GM12891 (cell line): ENCODE data around the gene FANCD2.
"Not testable (repeated sequence)": the region's sequence is repeated elsewhere in the genome, so short reads cannot be mapped to it uniquely, and the experiment has no call there.

Source experiments
- DNase-seq: peaks from one replicate; pipeline ENCODE4 v3.0.0; 2011; ENCODE audit warnings: low spot score; ENCODE audit not compliant: insufficient read length
- FAIRE-seq: peaks from 2 replicates; lab custom pipeline; 2011; peaks lifted over from hg19 to GRCh38; lab: Jason Lieb, UNC
- PAX5 ChIP-seq: IDR thresholded peaks from 2 replicates; pipeline ENCODE4 v1.6.1; 2011; ENCODE audit warnings: low read length, moderate library complexity, mild to moderate bottlenecking; ENCODE audit not compliant: insufficient read depth, severe bottlenecking
- POLR2A ChIP-seq: IDR thresholded peaks from 2 replicates; pipeline ENCODE4 v1.6.1; 2011; ENCODE audit warnings: low read depth, low read length, control low read depth
- POLR2AphosphoS5 ChIP-seq: IDR thresholded peaks from 2 replicates; pipeline ENCODE4 v1.6.1; 2011; ENCODE audit warnings: low read depth, low read length, control low read depth
- POU2F2 ChIP-seq: IDR thresholded peaks from 2 replicates; pipeline ENCODE4 v1.6.1; 2011; ENCODE audit warnings: low read depth, mild to moderate bottlenecking, control low read depth, low read length, moderate library complexity
- SPI1 ChIP-seq: IDR thresholded peaks from 2 replicates; pipeline ENCODE4 v1.6.1; 2011; ENCODE audit warnings: low read depth, low read length, control low read depth
- TAF1 ChIP-seq: IDR thresholded peaks from 2 replicates; pipeline ENCODE4 v1.6.1; 2011; ENCODE audit warnings: low read depth, low read length, control low read depth

Gene FANCD2

DNA sequence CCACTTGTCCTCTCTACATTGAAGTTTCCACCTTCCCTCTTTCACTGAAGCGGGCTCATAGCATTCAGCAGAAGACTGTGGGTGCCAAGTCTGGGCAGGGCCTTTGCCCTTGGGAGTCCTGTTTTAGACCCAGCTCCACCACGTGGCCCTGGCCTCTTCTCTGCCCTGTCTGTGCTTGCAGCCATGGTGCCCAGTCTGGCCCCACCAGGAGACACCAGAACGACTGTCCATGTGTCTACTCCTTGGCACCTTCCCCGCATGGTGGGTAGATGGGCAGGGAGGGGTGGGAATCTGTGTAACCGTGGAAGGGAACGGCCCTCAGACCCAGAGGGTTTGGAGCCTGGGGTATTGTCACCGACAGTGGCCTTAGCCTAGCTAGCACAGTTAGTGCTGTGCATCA lies 21.7 kb upstream of the FANCD2 start:
- no peak for FAIRE-seq

DNA sequence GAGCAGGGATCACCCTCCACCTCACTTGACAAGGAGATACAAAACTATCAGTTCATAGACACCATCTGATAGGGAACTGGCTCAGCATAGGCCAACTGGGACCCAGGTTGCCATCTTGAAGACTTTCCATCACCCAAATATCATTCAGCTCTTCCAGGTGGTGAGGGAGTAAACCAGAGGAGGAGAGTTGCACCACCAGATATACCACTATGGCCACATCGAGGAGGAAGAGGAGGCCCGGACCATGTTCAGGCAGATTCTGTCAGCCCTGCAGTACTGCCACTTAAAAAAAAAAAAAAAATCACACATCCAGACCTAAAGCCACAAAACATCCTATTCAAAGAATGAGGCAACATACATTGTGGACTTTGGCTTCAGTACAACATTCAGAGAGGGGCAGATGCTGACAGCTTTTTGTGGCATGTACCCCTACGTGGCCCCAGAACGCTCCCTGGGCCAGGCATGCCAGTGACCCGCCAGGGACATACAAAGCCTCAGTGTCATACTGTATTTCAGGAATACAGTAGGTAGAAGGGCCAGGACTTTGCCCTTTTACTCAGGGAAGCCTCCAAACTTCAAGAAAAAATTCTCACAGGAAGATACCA lies 21.2 kb upstream of the FANCD2 start:
- no peak for DNase-seq
- FAIRE-seq: no peak
- no peak for TF ChIP-seq SPI1

More for the DNA sequence above, 21.7 kb upstream of the FANCD2 start:
- DNase-seq: no peak
- TF ChIP-seq POU2F2: no peak
- TF ChIP-seq POLR2AphosphoS5: peak; percentile 40; the same call in 1 of the 2 replicates

DNA sequence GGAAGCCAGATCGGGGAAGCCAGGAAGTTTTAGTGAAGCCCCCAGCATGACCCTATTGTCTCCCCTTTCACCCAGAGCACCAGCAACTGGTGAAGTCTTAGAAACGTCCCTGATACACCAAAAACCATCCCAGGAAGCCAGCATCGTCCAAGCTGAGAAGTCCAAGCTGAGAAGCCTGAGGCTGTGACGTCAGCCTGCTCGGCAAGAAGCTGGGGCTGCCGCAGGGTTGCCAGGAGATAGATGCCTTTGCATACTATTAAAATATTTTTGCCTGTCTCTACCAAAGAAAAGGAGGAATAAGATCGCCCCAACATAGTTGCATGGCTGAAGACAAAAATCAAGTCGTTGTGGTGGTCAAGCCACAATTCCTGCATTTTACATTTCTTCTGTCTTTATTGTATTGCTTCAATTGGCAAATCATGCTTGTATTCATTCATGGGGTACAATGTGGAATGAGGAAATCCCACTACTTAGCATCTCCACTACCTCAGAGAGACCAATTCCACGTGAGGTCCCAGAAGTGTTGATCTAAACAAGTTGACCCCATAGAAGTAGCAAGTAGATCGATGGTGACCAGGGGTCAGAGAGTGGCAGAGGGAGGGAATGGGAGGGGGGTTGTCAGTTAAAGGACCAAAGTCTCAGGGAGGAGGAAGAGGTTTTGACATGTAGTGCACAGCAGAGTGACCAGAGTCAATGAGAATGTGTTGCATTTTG lies 20.0 kb upstream of the FANCD2 start:
- no peak for TF ChIP-seq POLR2AphosphoS5
- DNase-seq (no peak), FAIRE-seq (no peak)

DNA sequence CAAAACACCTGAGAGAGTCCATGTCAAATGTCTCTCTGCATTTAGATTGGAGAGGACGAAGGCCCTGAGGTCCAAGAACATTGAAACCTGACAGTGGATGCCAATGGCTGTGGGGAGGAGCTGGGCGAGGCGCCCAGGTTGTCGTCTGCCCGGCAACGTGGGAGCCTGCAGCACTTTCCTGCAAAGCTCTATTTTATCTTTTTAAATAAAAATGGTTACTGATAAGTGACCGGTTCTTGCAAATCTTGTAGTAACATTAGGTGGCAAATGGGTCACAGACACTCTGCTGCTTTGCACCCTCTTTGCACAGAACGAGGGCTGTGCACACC lies 19.5 kb upstream of the FANCD2 start:
- TF ChIP-seq POLR2A (no peak), SPI1 (no peak), POLR2AphosphoS5 (no peak), TAF1 (no peak), PAX5 (no peak), POU2F2 (no peak)
- FAIRE-seq: no peak

DNA sequence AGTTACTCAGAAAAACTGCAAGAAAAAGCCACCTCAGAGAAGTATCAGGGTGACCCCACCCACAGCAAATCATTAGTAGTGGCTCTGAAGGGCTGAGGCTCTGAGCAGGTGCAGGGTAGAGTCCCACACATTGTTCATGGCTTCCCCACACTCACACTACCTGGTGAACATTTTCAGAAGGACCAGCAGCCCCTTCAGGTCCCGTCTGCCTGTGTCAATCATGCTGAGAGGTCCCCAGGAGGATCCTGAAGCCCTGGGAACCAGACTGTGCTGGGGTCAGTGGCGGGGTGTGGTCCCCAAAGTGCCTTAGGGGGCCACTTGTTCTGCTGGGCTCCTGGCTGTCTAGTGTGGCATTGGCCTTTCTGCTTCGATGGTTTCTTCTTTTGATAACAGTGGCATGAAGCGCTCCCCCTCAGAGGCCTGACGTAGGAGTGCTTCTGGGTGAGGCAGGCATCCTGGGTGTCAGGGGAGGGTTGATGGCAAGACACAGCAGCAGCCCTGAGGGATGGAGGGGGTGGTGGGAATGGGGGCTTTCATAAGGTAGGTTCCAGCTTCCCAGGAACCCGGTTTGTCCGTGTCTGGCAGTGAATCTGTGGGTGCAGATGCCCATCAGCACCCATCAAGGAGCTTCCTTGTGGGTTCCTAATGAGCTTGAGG lies 19.0 kb upstream of the FANCD2 start:
- TF ChIP-seq POLR2A: no peak
- FAIRE-seq (no peak), DNase-seq (no peak)

More for the DNA sequence above, 19.5 kb upstream of the FANCD2 start:
- no peak for DNase-seq

DNA sequence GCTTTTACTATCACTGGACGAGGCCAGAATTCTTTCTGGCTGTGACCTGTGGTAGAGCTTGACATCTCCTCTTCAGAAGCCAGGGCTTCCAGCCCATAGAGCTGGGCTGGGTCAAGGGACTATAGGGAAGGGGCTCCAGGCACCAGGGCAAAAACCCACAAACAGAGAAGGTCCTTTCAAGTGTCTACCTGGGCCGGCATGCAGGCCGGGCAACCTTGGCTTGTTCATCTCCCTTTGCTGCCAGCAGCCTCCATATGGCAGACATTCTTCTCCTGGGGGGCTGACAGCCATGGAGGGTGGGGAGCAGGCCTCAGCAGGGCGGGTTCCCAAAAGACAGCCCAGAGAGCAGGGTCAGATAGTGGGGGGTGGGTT lies 18.0 kb upstream of the FANCD2 start:
- not testable (repeated sequence) for FAIRE-seq, DNase-seq

DNA sequence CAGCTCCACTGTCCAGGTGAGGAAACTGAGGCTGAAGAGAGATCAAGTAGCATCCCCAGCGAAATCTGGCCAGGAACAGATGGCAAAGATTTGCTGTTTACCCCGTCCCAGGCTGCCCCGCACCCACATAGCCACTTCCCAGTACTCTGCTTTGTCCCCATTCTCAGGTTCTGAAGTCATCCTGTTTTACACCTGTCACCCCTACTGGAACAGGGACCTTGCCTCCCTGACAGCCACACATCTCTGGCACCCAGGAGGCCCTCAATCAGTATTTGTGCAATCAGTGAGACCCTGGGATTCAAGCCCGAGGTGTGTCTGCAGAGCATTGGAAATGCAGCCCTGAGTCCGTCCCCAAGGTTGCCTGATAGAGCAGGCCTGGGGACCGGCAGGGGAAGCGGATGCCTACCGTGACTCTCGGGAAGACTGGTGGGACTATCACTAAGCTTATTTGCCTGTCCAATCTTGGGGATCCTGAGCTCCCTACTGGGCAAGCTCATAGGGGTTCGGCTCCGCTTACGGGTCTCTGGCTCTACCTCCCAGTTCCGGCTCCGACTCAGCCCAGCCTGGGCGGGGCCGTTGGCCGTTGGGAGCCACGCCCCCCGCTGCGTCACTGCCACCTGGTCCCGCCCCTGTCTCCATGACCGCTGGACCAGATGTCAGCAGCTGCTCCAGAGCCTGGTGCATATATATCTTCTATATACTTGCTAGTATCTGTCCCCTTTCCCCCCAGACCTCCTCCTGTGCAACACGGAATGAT lies 17.5 kb upstream of the FANCD2 start:
- TF ChIP-seq POLR2AphosphoS5 (no peak), SPI1 (no peak), POLR2A (no peak), PAX5 (no peak), POU2F2 (no peak), TAF1 (no peak)
- FAIRE-seq (peak; percentile 86), DNase-seq (peak; percentile 56)

DNA sequence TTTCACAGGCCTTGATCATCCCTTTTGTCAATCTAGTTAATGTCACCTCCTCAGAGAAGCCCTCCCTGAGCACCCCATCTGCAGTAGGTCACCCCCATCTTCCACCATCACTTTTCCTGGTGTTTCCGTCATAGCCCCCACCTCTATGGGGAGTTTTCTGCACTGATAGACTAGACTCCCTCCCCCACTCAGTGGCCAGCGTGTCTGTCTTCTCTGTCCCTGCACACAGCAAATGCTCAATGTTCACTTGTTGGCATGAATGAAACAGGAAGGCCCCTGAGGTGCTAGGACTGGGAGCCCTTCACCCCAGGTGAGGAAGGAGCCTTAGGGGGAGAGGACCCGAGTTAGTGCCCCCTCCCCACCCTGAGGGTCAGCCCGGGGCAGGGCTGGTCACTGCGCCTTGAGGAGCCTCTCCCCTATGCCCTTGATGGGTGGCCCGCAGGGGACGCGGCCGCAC lies 15.8 kb upstream of the FANCD2 start:
- no peak for TF ChIP-seq POLR2A
- no peak for TF ChIP-seq TAF1
- no peak for TF ChIP-seq SPI1
- TF ChIP-seq PAX5: no peak
- no peak for TF ChIP-seq POLR2AphosphoS5
- no peak for TF ChIP-seq POU2F2
- no peak for FAIRE-seq
- DNase-seq: no peak

DNA sequence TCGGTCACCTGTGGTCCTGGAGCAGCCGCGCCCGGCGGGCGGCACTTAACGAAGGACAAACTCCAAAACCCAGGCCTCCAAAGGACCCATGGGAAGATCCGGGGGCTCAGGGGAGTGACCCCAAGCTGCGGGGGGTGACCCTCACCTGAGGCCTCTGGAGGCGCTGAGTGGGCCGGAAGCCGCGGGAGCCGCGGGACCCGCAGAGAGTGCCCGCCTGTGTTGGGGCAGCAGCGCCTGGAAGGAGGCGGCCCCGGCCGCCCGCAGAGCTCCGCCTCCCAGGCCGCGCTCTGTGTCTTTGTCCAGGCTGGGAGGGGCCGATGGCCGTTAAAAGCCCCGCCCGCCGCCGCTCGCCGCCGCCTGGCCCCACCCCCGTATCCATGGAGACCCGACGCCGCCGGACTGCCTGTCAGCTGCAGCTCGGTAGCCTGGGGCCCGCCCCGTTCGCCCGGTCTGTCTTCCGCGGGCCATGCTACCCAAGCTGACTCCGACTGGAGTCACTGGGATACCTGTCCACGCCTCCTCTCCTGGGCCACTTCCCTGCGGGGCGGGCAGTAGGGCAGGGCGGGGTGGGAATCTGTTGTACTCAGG lies 15.3 kb upstream of the FANCD2 start:
- TF ChIP-seq POU2F2 (no peak), TAF1 (no peak), POLR2AphosphoS5 (no peak), SPI1 (no peak), POLR2A (no peak), PAX5 (no peak)
- FAIRE-seq (peak; percentile 76), DNase-seq (peak; percentile 96)

DNA sequence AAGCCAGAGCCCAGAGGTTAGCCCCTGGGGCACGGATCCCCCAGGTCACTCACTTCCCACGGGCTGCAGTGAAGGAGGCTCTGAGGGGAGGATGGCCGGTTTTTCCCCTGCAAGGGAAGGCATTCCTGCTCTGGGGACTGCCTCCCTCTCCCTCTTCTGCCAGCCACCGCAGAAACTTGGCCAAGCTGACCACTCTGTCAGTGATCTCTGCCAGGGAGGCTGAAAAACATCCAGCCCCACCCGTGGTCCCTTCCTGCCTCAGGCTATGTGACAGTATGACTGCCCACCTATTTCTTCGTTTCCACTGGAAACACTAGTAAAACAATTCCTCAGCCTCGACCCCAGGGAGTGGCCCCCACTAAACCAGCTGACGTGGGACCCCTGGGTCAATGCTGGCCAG lies 14.6 kb upstream of the FANCD2 start:
- FAIRE-seq: no peak
- TF ChIP-seq POLR2A: no peak
- TF ChIP-seq SPI1: no peak
- TF ChIP-seq POLR2AphosphoS5: no peak
- no peak for TF ChIP-seq POU2F2
- no peak for TF ChIP-seq TAF1
- no peak for TF ChIP-seq PAX5
- DNase-seq: no peak

DNA sequence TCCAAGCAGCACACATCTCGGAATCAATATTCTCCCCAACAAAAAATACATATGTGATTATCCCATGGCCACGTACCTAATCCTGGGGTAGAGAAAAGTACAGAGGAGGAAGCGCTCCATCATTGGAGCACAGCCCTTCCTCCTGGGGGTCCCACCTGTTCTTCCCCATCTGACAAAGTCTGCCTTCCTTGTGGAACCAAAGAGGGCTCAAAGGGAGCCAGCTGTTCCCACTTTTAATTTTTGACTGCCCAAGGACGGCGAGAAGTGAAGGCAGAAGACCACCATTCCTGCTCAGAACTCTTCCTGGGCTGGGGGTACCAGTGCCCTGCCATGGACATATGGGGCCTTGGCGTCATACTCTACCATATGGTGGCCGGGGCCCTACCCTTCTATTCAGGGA lies 14.1 kb upstream of the FANCD2 start:
- FAIRE-seq: no peak
- DNase-seq: no peak
- TF ChIP-seq SPI1: no peak
- no peak for TF ChIP-seq TAF1
- no peak for TF ChIP-seq POU2F2
- no peak for TF ChIP-seq POLR2AphosphoS5
- no peak for TF ChIP-seq PAX5
- TF ChIP-seq POLR2A: no peak
